B cell (primary cell): Measurements from ENCODE around the gene NPL. TPM values are rescaled to one million over a fixed set of nuclear protein-coding genes. Genes with fewer than 3 reads are reported as not detected.
A peak's percentile ranks its signal among the peaks of the same experiment; 100 is the strongest.

ENCODE experiments used
- ATAC-seq: fragments of 200-7000 bp; cut with Tn5 transposase; one replicate; pipeline ENCODE4 v1.10.0; 2021; ENCODE audit warnings: low read depth, mild to moderate bottlenecking, moderate number of reproducible peaks, moderate library complexity
- CTCF ChIA-PET: fragments of 350-600 bp; sonication (Branson Sonifier 250); formaldehyde crosslinking; loops from one replicate; lab custom pipeline; 2021; ENCODE audit warnings: antibody characterized with exemption, inconsistent platforms; lab: Charles Lee
- POLR2A ChIA-PET: fragments of 350-600 bp; sonication (Branson Sonifier 250); formaldehyde crosslinking; loops from one replicate; lab custom pipeline; 2021; ENCODE audit warnings: antibody characterized with exemption; lab: Charles Lee
- DNase-seq: peaks from one replicate; pipeline ENCODE4 v3.0.0; 2013
- H2AFZ ChIP-seq: 2 replicates; pipeline ENCODE4 v1.6.1; 2012; ENCODE audit warnings: mild to moderate bottlenecking, low read depth, low read length; ENCODE audit not compliant: insufficient read depth, poor library complexity, severe bottlenecking
- H3K27ac ChIP-seq, 2 donors: 1 replicate in 1 of 2; 2 replicates in 1 of 2; pipeline ENCODE4 v1.5.1; 2012 to 2013; ENCODE audit warnings: low read length in 2 of 2, mild to moderate bottlenecking in 2 of 2, moderate library complexity in 1 of 2
- H3K27me3 ChIP-seq, 4 experiments: fragments of 200-600 bp in 1 of 4; sonication (generic) in 1 of 4; replicated peaks in 1 of 4; 1 replicate in 2 of 4; 2 replicates in 2 of 4; pipeline versions ENCODE4 v1.6.1 to v1.7.0; 2013 to 2016; ENCODE audit warnings: low read length in 3 of 4, mild to moderate bottlenecking in 2 of 4, mixed read lengths in 1 of 4, moderate library complexity in 1 of 4; ENCODE audit not compliant: insufficient read depth in 4 of 4, control insufficient read depth in 3 of 4; ENCODE audit errors: control extremely low read depth in 1 of 4
- H3K36me3 ChIP-seq, 2 experiments: replicated peaks in 1 of 2; 1 replicate in 1 of 2; 2 replicates in 1 of 2; pipeline versions ENCODE4 v1.6.1 to v1.7.1; 2013; ENCODE audit warnings: low read length in 1 of 2; ENCODE audit not compliant: insufficient read depth in 2 of 2, control insufficient read depth in 1 of 2; ENCODE audit errors: control extremely low read depth in 1 of 2, extremely low read depth in 1 of 2
- H3K4me1 ChIP-seq, 2 donors: fragments of 200-600 bp in 1 of 2; sonication (generic) in 1 of 2; 1 replicate in 1 of 2; 2 replicates in 1 of 2; pipeline versions ENCODE4 v1.5.1 to v1.6.1; 2013 to 2017; ENCODE audit warnings: low read length in 2 of 2; ENCODE audit not compliant: control insufficient read depth in 2 of 2, insufficient read depth in 2 of 2
- H3K4me2 ChIP-seq: replicated peaks from 2 replicates; pipeline ENCODE3; 2012; ENCODE audit warnings: mild to moderate bottlenecking, low read depth, low read length; ENCODE audit not compliant: poor library complexity, severe bottlenecking
- H3K4me3 ChIP-seq, 5 experiments: fragments of 200-600 bp in 1 of 5; sonication (generic) in 1 of 5; 1 replicate in 3 of 5; 2 replicates in 2 of 5; pipeline versions ENCODE4 v1.5.1 to v1.7.0; 2011 to 2016; ENCODE audit warnings: low read length in 4 of 5, mild to moderate bottlenecking in 4 of 5, low read depth in 2 of 5, control low read depth in 1 of 5, moderate library complexity in 1 of 5; ENCODE audit not compliant: insufficient read depth in 1 of 5; ENCODE audit errors: control extremely low read depth in 1 of 5, extremely low read depth in 1 of 5
- H3K79me2 ChIP-seq: fragments of 200-600 bp; sonication (generic); one replicate; pipeline ENCODE4 v1.6.0; 2016; ENCODE audit warnings: low read length; ENCODE audit not compliant: control insufficient read depth, insufficient read depth
- H3K9ac ChIP-seq: fragments of 200-600 bp; sonication (generic); 2 replicates; pipeline ENCODE4 v1.6.1; 2017; ENCODE audit warnings: mild to moderate bottlenecking, low read length, moderate library complexity
- H3K9me3 ChIP-seq, 3 donors: one replicate each; pipeline versions ENCODE4 v1.6.1 to v1.7.1; 2013; ENCODE audit warnings: low read length in 2 of 3; ENCODE audit not compliant: control insufficient read depth in 2 of 3, insufficient read depth in 1 of 3; ENCODE audit errors: control extremely low read depth in 1 of 3
- H4K20me1 ChIP-seq: 2 replicates; pipeline ENCODE4 v1.6.0; 2012; ENCODE audit warnings: mild to moderate bottlenecking, low read length; ENCODE audit not compliant: insufficient read depth, control insufficient read depth, poor library complexity, severe bottlenecking
- H3K27ac Mint-ChIP-seq: one replicate; pipeline ENCODE4 v1.8.0; 2021; ENCODE audit warnings: mixed read lengths
- H3K27me3 Mint-ChIP-seq: one replicate; pipeline ENCODE4 v1.8.0; 2021; ENCODE audit warnings: mixed read lengths
- H3K4me1 Mint-ChIP-seq: one replicate; pipeline ENCODE4 v1.8.0; 2021; ENCODE audit warnings: mixed read lengths
- H3K4me3 Mint-ChIP-seq: one replicate; pipeline ENCODE4 v1.8.0; 2021; ENCODE audit warnings: mixed read lengths
- H3K9me3 Mint-ChIP-seq: one replicate; pipeline ENCODE4 v1.8.0; 2022; ENCODE audit warnings: mixed read lengths; ENCODE audit not compliant: insufficient read depth
- CTCF ChIP-seq: fragments of 200-600 bp; IDR thresholded peaks from one replicate; pipeline ENCODE4 v1.8.0; 2022; ENCODE audit warnings: antibody characterized with exemption, mild to moderate bottlenecking
- EZH2 ChIP-seq: IDR thresholded peaks from 2 replicates; pipeline ENCODE4 v1.6.1; 2012; ENCODE audit warnings: borderline replicate concordance, low read depth, mild to moderate bottlenecking, moderate library complexity, low read length; ENCODE audit not compliant: insufficient read depth, poor library complexity, severe bottlenecking
- WGBS: methylation state at CpG from one replicate; pipeline ENCODE4 v1.1.5; 2013; ENCODE audit warnings: missing lambda C conversion rate; ENCODE audit not compliant: insufficient coverage; 5-methylcytosine and 5-hydroxymethylcytosine counted together
- intact Hi-C: fragments of 100-400 bp; cut with micrococcal nuclease; formaldehyde crosslinking; loops from one replicate; pipeline ENCODE4 v1.10.0; 2022
- polyA plus RNA-seq: library from polyadenylated mRNA; depleted of rRNA; stranded (reverse); fragments of >200 nt; gene quantifications from 2 replicates; pipeline ENCODE4 v1.2.3, GENCODE V29; 2012
- total RNA-seq, 2 donors: library from RNA; stranded (reverse); fragments of 120-200 nt in 1 of 2; gene quantifications; 1 replicate in 1 of 2; 2 replicates in 1 of 2; pipeline versions ENCODE4 v1.2.3 to v1.2.4, GENCODE V29; 2013 to 2022

NPL gene
- total and polyA plus RNA-seq, 2 donors (not counting 1 experiment from before 2014, with no cell fraction given) = 3.4 to 5.9 TPM

- no peaks in the 10 kb centered on the region for H3K9me3 Mint-ChIP-seq
- ChIA-PET CTCF (interaction anchor here (2.0 kb wide), 1 partner anchor 241 kb away, joined by 6 read pairs; no protein-coding TSS in a partner anchor), POLR2A (no interaction called here)
- H3K27ac Mint-ChIP-seq = peak overlapping the region; percentile 78
- no peaks in the 10 kb centered on the region for H3K9me3 ChIP-seq
- no peak overlapping the region for H2AFZ ChIP-seq
- no peak for TF ChIP-seq CTCF
- TF ChIP-seq EZH2 = no peak
- H4K20me1 ChIP-seq = peaks cover 65% of the 10 kb centered on the region
- H3K4me1 Mint-ChIP-seq = peaks cover 42% of the 10 kb centered on the region
- H3K4me1 ChIP-seq = peaks cover 22 to 28% of the 10 kb centered on the region in 2 donors
- ATAC-seq (no peak), DNase-seq (peak; percentile 42)
- peak overlapping the region in 1 of 5 experiments; percentile 92 for H3K4me3 ChIP-seq
- peaks cover 11 to 40% of the 10 kb centered on the region in 2 experiments for H3K36me3 ChIP-seq
- peaks cover 71% of the 10 kb centered on the region for H3K79me2 ChIP-seq
- H3K27me3 ChIP-seq = no peaks in the 10 kb centered on the region
- H3K4me2 ChIP-seq = peak overlapping the region; percentile 97
- peak overlapping the region in 1 of 2 donors; percentile 81 for H3K27ac ChIP-seq
- peak overlapping the region; percentile 92 for H3K4me3 Mint-ChIP-seq
- peak overlapping the region; percentile 90 for H3K9ac ChIP-seq
- intact Hi-C loops = loop anchor here (2.0 to 5.0 kb wide), 2 partner anchors 15 to 36 kb away; no protein-coding TSS in a partner anchor
- 46% methylated on average over 5 of the region's 10 CpGs for WGBS
- no peaks in the 10 kb centered on the region for H3K27me3 Mint-ChIP-seq
These were observed 51.9 kb downstream of the NPL start for GRCh38 chr1:182841368-182841988.

- Histone ChIP-seq H2AFZ (no peak overlapping the region), H4K20me1 (peaks cover 73% of the 10 kb centered on the region), H3K9ac (no peak overlapping the region), H3K4me3 (no peak overlapping the region), H3K79me2 (peaks cover 79% of the 10 kb centered on the region), H3K36me3 (peaks cover 11 to 48% of the 10 kb centered on the region in 2 experiments), H3K27me3 (no peaks in the 10 kb centered on the region), H3K4me1 (peaks cover 22 to 28% of the 10 kb centered on the region in 2 donors), H3K4me2 (peak overlapping the region; percentile 97), H3K9me3 (no peaks in the 10 kb centered on the region), H3K27ac (peak overlapping the region in 1 of 2 donors; percentile 81)
- DNase-seq (no peak), ATAC-seq (no peak)
- H3K9me3 Mint-ChIP-seq = no peaks in the 10 kb centered on the region
- no peak for TF ChIP-seq CTCF
- TF ChIP-seq EZH2 = no peak
- peaks cover 43% of the 10 kb centered on the region for H3K4me1 Mint-ChIP-seq
- POLR2A ChIA-PET = no interaction called here
- H3K27ac Mint-ChIP-seq = no peak overlapping the region
- intact Hi-C loops = loop anchor here (5.0 kb wide), 1 partner anchor 35 kb away; no protein-coding TSS in a partner anchor
- H3K4me3 Mint-ChIP-seq = peak overlapping the region; percentile 12
- CTCF ChIA-PET = no interaction called here
- WGBS = 100% methylated on average over 1 of the region's 4 CpGs
- no peaks in the 10 kb centered on the region for H3K27me3 Mint-ChIP-seq
These were observed 52.7 kb downstream of the NPL start for GRCh38 chr1:182842265-182842664.
